Measurements from ENCODE around the gene WBP1. TPM values are rescaled to one million over a fixed set of nuclear protein-coding genes. Genes with fewer than 3 reads are reported as not detected.
A peak's percentile ranks its signal among the peaks of the same experiment; 100 is the strongest.

The WBP1 gene
- total and polyA plus RNA-seq, 2 experiments from 2014 or later: 66.5 to 87.5 TPM

DNA sequence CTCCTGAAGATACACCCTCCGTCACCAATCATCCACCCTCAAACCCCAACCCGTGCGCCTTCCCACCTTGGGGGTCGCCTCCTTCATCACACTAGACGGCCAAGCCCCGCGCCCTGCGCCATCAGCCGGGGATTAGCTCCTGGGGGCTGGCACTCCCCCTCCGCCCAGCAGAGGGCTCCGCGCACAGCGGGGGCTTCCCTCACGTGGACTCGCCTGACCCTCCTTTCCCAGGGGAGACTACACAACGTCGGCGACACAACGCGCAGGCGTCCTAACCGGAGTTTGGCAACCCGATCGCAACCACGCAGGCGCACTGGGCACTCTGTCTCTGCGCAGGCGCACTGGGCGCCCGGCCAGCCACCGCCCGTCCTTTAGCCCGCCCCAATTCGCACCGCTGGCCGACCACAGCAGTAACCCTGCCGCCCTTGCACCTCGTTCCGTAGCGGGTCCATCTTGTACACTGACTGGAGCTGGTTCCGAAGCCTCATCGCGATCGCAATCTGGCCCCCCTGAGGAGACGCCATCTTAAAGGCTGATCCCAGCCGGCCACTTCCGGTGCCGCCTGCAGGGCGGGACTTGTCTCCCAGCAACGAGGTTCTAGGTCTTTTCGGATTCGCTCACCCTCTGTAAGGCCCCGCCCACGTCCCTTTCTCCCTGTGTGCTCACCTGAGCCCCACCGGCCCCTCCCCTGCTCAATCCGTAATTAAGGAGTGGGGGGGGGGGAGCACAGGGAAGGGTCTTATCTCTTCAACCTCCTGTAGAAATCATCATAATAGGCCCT, 49.1 kb downstream of the WBP1 start, which contains the start of gene PCGF1:
Gene PCGF1, minus strand, starts transcription at position 551 of the 781 bp plus-strand sequence. Its CDS starts 27 bp downstream, at position 524.
- H2AFZ ChIP-seq: peak within 1 kb of the TSS; percentile 98
- H3K9me3 ChIP-seq (ENCODE audit: low read depth): no peaks in the 10 kb centered on the region
- WGBS (ENCODE audit: low lambda C conversion rate, missing lambda C conversion rate): 3% methylated on average over 54 of the region's 56 CpGs
- no peaks in the 10 kb centered on the region for H3K36me3 ChIP-seq (replicated peaks; ENCODE audit: insufficient read depth, low read depth)
- peaks cover 27% of the 10 kb centered on the region for H3K27me3 ChIP-seq
- H3K9me2 ChIP-seq (replicated peaks; ENCODE audit: insufficient read depth): no peaks in the 10 kb centered on the region
- peaks cover 29% of the 10 kb centered on the region for H3K4me1 ChIP-seq (ENCODE audit: insufficient read depth)
- H3K27ac ChIP-seq: peak within 1 kb of the TSS; percentile 97
- H3K4me3 ChIP-seq: peak within 1 kb of the TSS; percentile 47
- no peaks in the 10 kb centered on the region for H4K20me1 ChIP-seq (ENCODE audit: insufficient read depth, poor library complexity, severe bottlenecking)
- peak within 1 kb of the TSS; percentile 93 for H3K4me2 ChIP-seq
- TF ChIP-seq, protein P1, sequence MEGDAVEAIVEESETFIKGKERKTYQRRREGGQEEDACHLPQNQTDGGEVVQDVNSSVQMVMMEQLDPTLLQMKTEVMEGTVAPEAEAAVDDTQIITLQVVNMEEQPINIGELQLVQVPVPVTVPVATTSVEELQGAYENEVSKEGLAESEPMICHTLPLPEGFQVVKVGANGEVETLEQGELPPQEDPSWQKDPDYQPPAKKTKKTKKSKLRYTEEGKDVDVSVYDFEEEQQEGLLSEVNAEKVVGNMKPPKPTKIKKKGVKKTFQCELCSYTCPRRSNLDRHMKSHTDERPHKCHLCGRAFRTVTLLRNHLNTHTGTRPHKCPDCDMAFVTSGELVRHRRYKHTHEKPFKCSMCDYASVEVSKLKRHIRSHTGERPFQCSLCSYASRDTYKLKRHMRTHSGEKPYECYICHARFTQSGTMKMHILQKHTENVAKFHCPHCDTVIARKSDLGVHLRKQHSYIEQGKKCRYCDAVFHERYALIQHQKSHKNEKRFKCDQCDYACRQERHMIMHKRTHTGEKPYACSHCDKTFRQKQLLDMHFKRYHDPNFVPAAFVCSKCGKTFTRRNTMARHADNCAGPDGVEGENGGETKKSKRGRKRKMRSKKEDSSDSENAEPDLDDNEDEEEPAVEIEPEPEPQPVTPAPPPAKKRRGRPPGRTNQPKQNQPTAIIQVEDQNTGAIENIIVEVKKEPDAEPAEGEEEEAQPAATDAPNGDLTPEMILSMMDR (IDR thresholded peaks at IDR 0.05; ENCODE audit: poor library complexity): peak; percentile 49
- no peak for TF ChIP-seq EZH2phosphoT487 (IDR thresholded peaks at IDR 0.05; ENCODE audit: low read depth, severe bottlenecking, unreplicated experiment)
- DNase-seq (ENCODE audit: low spot score): peak; percentile 99
- H3K79me2 ChIP-seq: peaks cover 37% of the 10 kb centered on the region

DNA sequence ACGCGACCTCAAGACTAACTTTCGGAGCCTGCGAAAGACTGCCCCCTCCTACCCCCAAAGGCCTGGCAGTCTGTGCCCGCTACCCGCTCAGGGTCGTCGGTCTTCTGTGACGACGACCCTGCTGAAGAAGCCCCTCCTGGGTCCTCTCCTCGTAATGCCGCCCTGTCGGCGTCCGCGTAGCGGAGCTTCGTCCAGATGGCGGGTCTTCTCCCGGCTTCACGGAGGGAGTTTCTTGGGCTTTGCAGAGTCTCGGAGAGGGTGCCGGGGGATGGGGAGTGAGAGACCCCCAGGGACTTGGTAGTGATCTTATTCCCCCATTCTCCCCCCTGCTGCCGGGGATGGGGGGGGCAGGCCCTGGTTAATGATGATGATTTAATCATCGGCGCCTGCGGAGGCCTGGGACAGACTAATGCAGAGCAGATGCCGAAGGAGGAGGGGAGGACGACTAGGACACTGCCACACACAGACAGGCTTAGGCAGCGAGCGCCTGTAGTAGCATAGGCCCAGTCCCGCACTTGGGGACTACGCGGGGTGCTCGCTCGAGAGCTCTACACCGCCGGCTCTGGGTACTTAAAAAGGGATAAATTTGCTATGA, 49.8 kb downstream of the WBP1 start:
- Histone ChIP-seq H3K4me1 (ENCODE audit: insufficient read depth) (peaks cover 29% of the 10 kb centered on the region), H3K36me3 (replicated peaks; ENCODE audit: insufficient read depth, low read depth) (no peaks in the 10 kb centered on the region), H3K4me2 (peak overlapping the region; percentile 93), H3K4me3 (peak overlapping the region; percentile 47), H3K9me3 (ENCODE audit: low read depth) (no peaks in the 10 kb centered on the region), H3K27ac (peak overlapping the region; percentile 97), H3K27me3 (peaks cover 34% of the 10 kb centered on the region), H3K79me2 (peaks cover 37% of the 10 kb centered on the region), H4K20me1 (ENCODE audit: insufficient read depth, poor library complexity, severe bottlenecking) (no peaks in the 10 kb centered on the region), H2AFZ (peak overlapping the region; percentile 98), H3K9me2 (replicated peaks; ENCODE audit: insufficient read depth) (no peaks in the 10 kb centered on the region)
- WGBS (ENCODE audit: low lambda C conversion rate, missing lambda C conversion rate): 3% methylated on average over 36 of the region's 38 CpGs
- peak; percentile 69 for DNase-seq (ENCODE audit: low spot score)
- no peak for TF ChIP-seq EZH2phosphoT487 (IDR thresholded peaks at IDR 0.05; ENCODE audit: low read depth, severe bottlenecking, unreplicated experiment)
- no peak for TF ChIP-seq EZH2 (IDR thresholded peaks at IDR 0.05; ENCODE audit: borderline replicate concordance)
- TF ChIP-seq, protein P1 (IDR thresholded peaks at IDR 0.05; ENCODE audit: poor library complexity): no peak

DNA sequence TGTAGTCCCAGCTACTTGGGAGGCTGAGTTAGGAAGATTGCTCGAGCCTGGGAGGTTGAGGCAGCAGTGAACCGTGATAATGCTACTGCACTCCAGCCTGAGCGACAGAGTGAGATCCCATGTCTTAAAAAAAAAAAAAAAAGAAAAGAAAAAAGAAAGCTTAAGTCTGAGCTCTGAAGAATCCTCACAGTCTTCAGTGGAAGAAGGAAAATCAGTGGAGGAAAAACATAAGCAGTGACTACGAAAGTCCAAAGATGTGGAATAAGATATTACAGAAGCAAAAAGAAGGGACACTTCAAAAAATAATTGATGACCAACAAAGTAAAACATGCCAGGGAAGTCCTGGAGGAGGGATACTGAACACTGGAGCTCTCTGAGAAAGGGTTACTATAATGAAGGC, 52.0 kb downstream of the WBP1 start:
- Histone ChIP-seq H3K4me1 (ENCODE audit: insufficient read depth) (peaks cover 18% of the 10 kb centered on the region), H2AFZ (no peak overlapping the region), H3K4me2 (no peak overlapping the region), H3K27me3 (peaks cover 56% of the 10 kb centered on the region), H3K27ac (no peak overlapping the region), H4K20me1 (ENCODE audit: insufficient read depth, poor library complexity, severe bottlenecking) (no peaks in the 10 kb centered on the region), H3K79me2 (peaks cover 18% of the 10 kb centered on the region), H3K36me3 (replicated peaks; ENCODE audit: insufficient read depth, low read depth) (no peaks in the 10 kb centered on the region), H3K9me3 (ENCODE audit: low read depth) (no peaks in the 10 kb centered on the region), H3K9me2 (replicated peaks; ENCODE audit: insufficient read depth) (no peaks in the 10 kb centered on the region), H3K4me3 (no peak overlapping the region)
- 91% methylated on average over 4 of the region's 4 CpGs for WGBS (ENCODE audit: low lambda C conversion rate, missing lambda C conversion rate)
- TF ChIP-seq EZH2phosphoT487 (IDR thresholded peaks at IDR 0.05; ENCODE audit: low read depth, severe bottlenecking, unreplicated experiment) (no peak), EZH2 (IDR thresholded peaks at IDR 0.05; ENCODE audit: borderline replicate concordance) (no peak)
- TF ChIP-seq, protein P1 (IDR thresholded peaks at IDR 0.05; ENCODE audit: poor library complexity): no peak
- no peak for DNase-seq (ENCODE audit: low spot score)

Other genes with a start within 250 kb of the WBP1 start
- gene SLC4A5, start 115.0 kb upstream of the WBP1 start, total RNA-seq: 0.36 and 1.5 TPM in 2 replicates
- 0.28 and 1.7 TPM in 2 replicates for gene SLC4A5, start 115.0 kb upstream of the WBP1 start, polyA plus RNA-seq
- 72.3 and 84.3 TPM in 2 replicates for gene DCTN1, start 78.1 kb upstream of the WBP1 start, total RNA-seq
- gene DCTN1, start 78.1 kb upstream of the WBP1 start, polyA plus RNA-seq: 95.0 and 111 TPM in 2 replicates
- gene C2orf81, start 36.8 kb upstream of the WBP1 start, total RNA-seq: 0.32 and 0.37 TPM in 2 replicates
- 0.76 and 4.2 TPM in 2 replicates for gene C2orf81, start 36.8 kb upstream of the WBP1 start, polyA plus RNA-seq
- gene WDR54, start 36.7 kb upstream of the WBP1 start, total RNA-seq: 6.2 and 7.1 TPM in 2 replicates
- 22.2 and 22.6 TPM in 2 replicates for gene WDR54, start 36.7 kb upstream of the WBP1 start, polyA plus RNA-seq
- gene RTKN, start 16.5 kb upstream of the WBP1 start, total RNA-seq: 66.1 and 74.2 TPM in 2 replicates
- 77.5 and 85.0 TPM in 2 replicates for gene RTKN, start 16.5 kb upstream of the WBP1 start, polyA plus RNA-seq
- 16.0 and 20.0 TPM in 2 replicates for gene INO80B, start 3.4 kb upstream of the WBP1 start, total RNA-seq
- 18.9 and 19.9 TPM in 2 replicates for gene INO80B, start 3.4 kb upstream of the WBP1 start, polyA plus RNA-seq
- gene MOGS, start 6.9 kb downstream of the WBP1 start, total RNA-seq: 47.6 and 67.1 TPM in 2 replicates
- gene MOGS, start 6.9 kb downstream of the WBP1 start, polyA plus RNA-seq: 48.3 and 60.2 TPM in 2 replicates
- gene MRPL53, start 14.2 kb downstream of the WBP1 start, total RNA-seq: 13.8 and 23.4 TPM in 2 replicates
- gene MRPL53, start 14.2 kb downstream of the WBP1 start, polyA plus RNA-seq: 89.6 and 95.9 TPM in 2 replicates
- gene CCDC142, start 24.6 kb downstream of the WBP1 start, total RNA-seq: 11.6 and 15.9 TPM in 2 replicates
- 16.6 and 21.3 TPM in 2 replicates for gene CCDC142, start 24.6 kb downstream of the WBP1 start, polyA plus RNA-seq
- 19.9 and 25.1 TPM in 2 replicates for gene TTC31, start 24.6 kb downstream of the WBP1 start, total RNA-seq
- 21.3 and 23.8 TPM in 2 replicates for gene TTC31, start 24.6 kb downstream of the WBP1 start, polyA plus RNA-seq
- gene LBX2, start 41.2 kb downstream of the WBP1 start, total RNA-seq: 2.5 and 3.4 TPM in 2 replicates
- gene LBX2, start 41.2 kb downstream of the WBP1 start, polyA plus RNA-seq: 3.1 and 5.2 TPM in 2 replicates
- gene PCGF1, start 49.3 kb downstream of the WBP1 start, total RNA-seq: 10.4 and 10.6 TPM in 2 replicates
- gene PCGF1, start 49.3 kb downstream of the WBP1 start, polyA plus RNA-seq: 29.0 and 30.2 TPM in 2 replicates
- gene TLX2, start 56.0 kb downstream of the WBP1 start, total RNA-seq: not detected in 2 replicates
- not detected in 2 replicates for gene TLX2, start 56.0 kb downstream of the WBP1 start, polyA plus RNA-seq
- gene DQX1, start 67.8 kb downstream of the WBP1 start, total RNA-seq: 1.2 and 4.0 TPM in 2 replicates
- 0.73 TPM in 1 of 2 replicates, not detected in the other for gene DQX1, start 67.8 kb downstream of the WBP1 start, polyA plus RNA-seq
- 121 and 138 TPM in 2 replicates for gene AUP1, start 71.3 kb downstream of the WBP1 start, total RNA-seq
- 195 and 212 TPM in 2 replicates for gene AUP1, start 71.3 kb downstream of the WBP1 start, polyA plus RNA-seq
- 31.2 and 32.4 TPM in 2 replicates for gene HTRA2, start 71.5 kb downstream of the WBP1 start, total RNA-seq
- 33.5 and 37.2 TPM in 2 replicates for gene HTRA2, start 71.5 kb downstream of the WBP1 start, polyA plus RNA-seq
- gene LOXL3, start 95.5 kb downstream of the WBP1 start, total RNA-seq: 13.3 and 13.6 TPM in 2 replicates
- gene LOXL3, start 95.5 kb downstream of the WBP1 start, polyA plus RNA-seq: 11.0 and 11.2 TPM in 2 replicates
- 8.0 and 11.6 TPM in 2 replicates for gene DOK1, start 96.3 kb downstream of the WBP1 start, total RNA-seq
- gene DOK1, start 96.3 kb downstream of the WBP1 start, polyA plus RNA-seq: 10.7 and 11.4 TPM in 2 replicates
- gene M1AP, start 189.9 kb downstream of the WBP1 start, total RNA-seq: 0.70 and 1.0 TPM in 2 replicates
- 0.30 and 1.2 TPM in 2 replicates for gene M1AP, start 189.9 kb downstream of the WBP1 start, polyA plus RNA-seq
- gene SEMA4F, start 195.8 kb downstream of the WBP1 start, total RNA-seq: 6.8 and 7.3 TPM in 2 replicates
- 6.5 and 7.4 TPM in 2 replicates for gene SEMA4F, start 195.8 kb downstream of the WBP1 start, polyA plus RNA-seq